ENCODE results near the gene RPL19.

RPL19 gene

DNA sequence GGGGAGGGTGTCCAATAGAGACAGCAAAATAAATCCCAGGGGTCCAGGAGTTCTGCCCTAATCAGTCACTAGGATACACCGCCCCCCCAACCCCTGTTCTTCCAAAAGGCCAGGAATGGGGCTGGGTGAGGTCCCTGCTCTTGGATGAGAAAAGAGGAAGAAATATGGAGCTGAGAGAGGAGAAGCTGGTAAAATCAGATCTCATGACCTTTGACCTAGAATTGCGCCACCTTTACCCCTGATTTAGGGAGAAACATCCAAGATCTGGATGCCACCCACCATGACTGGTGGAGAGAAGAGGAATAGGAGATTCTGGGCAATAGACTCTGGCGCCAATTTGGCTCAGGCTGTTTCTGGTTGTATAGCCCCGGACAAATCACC, 1.9 kb upstream of the RPL19 start:
- DNase-seq, result no peak

GRCh38 chr17:39199820-39200069, 338 bp upstream of the RPL19 start:
- DNase-seq, result peak; percentile 93

GRCh38 chr17:39200957-39201510, 951 bp downstream of the RPL19 start:
- no peak for DNase-seq

- no peak for DNase-seq
Measured at GRCh38 chr17:39204245-39204644, 4.2 kb downstream of the RPL19 start.

DNA sequence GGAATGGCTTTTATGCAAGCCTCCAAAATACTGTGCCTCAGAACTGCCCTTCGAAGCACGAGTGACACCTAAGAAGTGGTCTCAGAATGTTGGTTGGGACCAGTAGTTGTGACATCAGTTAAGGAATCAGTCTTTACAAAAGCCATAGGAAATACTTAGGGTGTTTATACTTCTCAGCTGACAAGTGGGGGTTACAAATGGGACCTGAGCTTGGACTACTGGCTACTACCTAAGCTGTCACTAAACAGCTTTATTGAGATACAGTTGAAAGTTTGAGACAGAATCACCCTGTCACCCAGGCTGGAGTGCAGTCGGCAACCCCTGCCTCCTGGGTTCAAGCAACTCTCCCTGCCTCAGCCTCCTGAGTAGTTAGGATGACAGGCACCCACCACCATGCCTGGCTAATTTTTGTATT, 5.0 kb downstream of the RPL19 start:
- DNase-seq, result no peak

- DNase-seq, result no peak
Measured at GRCh38 chr17:39208136-39208535, 8.1 kb downstream of the RPL19 start.

DNA sequence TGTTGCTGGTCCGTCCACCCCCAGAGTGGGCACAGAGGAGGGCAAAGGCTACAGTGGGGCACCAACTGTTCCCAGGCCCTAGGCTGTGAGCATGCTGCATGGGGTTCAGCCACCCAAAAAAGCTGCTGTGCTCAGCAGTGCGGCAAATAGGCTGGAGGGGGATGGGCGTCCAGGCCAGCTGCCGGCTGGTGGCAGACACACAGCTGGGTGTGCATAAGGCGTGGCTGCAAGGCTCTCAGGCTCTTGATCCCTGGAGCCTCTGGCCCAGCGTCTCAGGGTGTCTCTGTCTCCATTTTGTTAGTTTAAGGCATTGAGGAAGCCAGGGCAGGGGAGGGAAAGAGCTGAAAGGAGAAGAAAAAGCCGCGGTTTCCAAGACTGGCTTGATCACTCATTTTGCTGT, 8.8 kb downstream of the RPL19 start:
- DNase-seq, result no peak

- no peak for DNase-seq
Measured at GRCh38 chr17:39209317-39210092, 9.4 kb downstream of the RPL19 start.

GRCh38 chr17:39210093-39210434, 10.0 kb downstream of the RPL19 start:
- no peak for DNase-seq

DNA sequence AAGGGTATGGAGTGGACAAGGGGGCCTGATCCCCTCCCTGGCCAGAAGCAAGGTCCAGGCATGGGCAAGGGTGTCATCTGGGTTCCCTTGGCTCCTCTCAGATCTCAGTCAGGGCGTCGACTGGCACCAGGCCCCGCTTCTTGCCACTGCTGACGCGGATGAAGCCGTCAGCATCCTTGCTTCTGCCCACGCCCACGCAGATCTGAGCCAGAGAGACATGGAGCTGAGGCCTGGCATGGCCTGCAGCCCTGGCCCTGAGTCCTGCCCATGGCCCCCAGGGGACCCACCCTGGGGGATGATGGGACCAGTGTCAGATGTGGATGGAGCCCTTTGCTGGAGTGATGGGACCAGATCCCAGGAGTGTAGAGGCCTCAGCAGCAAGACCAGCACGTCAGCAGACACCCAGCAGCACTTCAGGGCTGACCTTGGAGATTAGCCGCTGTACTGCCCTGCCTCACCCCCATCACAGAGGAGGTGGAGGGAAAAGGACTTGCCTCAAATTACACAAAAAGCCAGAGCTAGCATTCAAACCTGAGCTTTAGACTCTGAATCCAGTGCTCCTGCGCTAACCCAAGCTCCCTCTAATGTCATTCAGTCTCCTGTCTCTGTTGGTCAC, 12.2 kb downstream of the RPL19 start:
- DNase-seq, result no peak

GRCh38 chr17:39212841-39213480, 12.9 kb downstream of the RPL19 start:
- no peak for DNase-seq

DNA sequence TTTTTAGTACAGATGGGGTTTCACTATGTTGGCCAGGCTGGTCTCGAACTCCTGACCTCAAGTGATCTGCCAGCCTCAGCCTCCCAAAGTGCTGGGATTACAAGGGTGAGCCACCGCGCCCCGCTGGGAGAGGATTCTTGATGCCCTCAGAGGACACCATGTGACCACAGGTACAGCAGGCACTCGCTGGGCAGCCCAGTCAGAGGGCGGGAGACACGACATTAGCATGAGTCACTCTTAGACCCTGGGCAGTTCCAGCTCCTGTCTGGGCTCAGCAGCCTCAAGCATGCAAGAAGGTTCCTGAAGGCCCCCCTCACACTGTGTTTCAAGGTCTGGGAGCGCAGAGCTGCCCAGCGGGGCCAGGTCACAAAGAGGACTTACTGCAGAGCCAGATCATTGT, 13.8 kb downstream of the RPL19 start:
- no peak for DNase-seq

- DNase-seq, result no peak
Measured at GRCh38 chr17:39217734-39218369, 17.8 kb downstream of the RPL19 start.

DNA sequence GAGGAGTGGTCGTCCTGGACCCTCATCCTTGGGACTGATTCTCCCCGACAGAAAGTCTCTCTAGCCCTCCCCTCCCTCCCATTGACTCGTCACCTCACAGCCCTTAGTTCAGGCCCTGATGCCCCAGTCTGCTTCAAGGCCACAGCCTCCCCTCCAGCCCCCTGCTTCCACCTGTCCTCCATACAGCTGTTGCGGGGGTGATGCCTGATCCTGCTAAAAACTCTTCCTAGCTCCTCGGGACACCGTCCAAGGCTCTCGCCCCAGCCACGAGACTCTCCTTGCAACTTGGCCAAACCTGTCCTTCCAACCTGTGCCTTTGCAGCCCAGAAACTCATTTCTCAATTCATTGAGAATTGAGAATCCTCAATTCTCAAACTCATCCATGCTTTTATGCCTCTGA, 18.8 kb downstream of the RPL19 start:
- DNase-seq, result no peak

DNA sequence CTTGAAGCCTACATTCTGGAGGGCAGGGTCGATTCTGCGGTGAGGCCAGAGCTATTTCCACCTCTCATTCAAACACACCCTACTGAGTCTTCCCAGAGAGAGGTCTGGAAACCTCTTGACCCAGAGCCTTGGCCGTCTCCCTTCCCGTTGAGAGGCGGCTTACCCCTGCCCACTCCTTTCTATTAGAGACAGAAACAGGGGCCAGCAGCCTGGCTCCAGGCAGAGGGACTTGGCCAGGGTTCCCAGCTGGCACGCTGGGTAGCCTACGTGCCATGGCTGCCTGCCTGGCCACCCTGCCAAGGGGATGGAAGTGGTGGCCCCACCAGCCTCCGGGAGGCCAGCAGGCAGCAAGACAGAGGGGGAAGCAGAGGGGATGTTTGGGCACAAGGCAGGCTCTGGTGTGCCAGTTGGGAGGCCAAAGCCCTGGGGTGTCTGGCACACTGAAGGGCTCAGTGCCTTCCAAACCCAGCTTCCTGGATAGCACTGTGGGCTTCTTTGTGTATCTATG, 19.6 kb downstream of the RPL19 start:
- DNase-seq, result no peak

- DNase-seq, result no peak
Measured at GRCh38 chr17:39221572-39221971, 21.5 kb downstream of the RPL19 start.

- DNase-seq, result no peak
Measured at GRCh38 chr17:39222151-39222550, 22.1 kb downstream of the RPL19 start.

- DNase-seq, result no peak
Measured at GRCh38 chr17:39222866-39223834, 23.1 kb downstream of the RPL19 start.

- no peak for DNase-seq
Measured at GRCh38 chr17:39223907-39224777, 24.1 kb downstream of the RPL19 start.

GRCh38 chr17:39224778-39225307, 24.8 kb downstream of the RPL19 start:
- DNase-seq, result no peak

DNA sequence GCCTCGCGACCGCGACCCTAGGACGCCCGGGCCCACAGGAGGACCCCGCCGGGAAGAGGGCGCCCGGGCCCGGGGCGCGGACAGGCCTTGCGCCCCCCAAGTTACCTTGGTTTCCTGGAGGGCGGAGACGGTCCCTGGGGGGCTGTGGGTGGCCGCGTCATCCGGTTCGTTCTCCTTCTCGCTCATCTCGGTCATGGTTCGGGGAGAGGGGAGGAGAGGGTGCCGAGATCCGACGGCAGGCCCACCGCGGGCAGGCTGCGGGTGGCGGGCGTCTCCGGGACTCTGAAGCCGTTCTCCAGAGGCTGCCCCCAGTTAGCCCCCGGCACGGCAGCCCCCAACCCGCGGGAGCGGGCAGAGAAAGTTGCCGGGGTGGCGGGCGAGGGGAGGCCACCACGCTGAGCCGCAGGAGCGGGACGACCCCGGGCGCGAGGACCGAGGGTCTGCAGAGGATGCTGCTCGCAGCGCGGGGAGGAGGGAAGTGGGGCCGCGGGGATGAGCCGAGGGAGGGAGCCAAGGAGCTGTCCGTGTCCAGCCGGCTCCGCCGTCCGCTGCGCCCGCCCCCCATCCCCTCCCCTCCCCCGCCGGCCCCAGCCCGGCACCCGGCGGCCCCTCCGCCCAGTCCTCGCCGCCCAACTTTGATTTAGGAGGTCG, 25.4 kb downstream of the RPL19 start, which contains the start of gene STAC2:
STAC2 (minus strand) TSS at position 638 of the 651 bp plus-strand sequence; CDS start at position 195, 443 bp downstream.
- no peak for DNase-seq

Data from activated CD4-positive, alpha-beta T cell treated with anti-CD3 and anti-CD28 coated beads, Interleukin-2, amount 50 U/mL, for 16 hours (primary cell).